ENCODE measurements around the gene ATP6V0C. TPM values are rescaled to one million over a fixed set of nuclear protein-coding genes. Genes with fewer than 3 reads are reported as not detected.
A peak's percentile ranks its signal among the peaks of the same experiment; 100 is the strongest.

The ATP6V0C gene
- total and polyA plus RNA-seq, 2 of the 13 experiments (the other 11 are each of a cell fraction or from before 2014, with no cell fraction given) = 10.4 to 20.1 TPM

GRCh38 chr16:2513405-2514332, at the start of gene ATP6V0C (continued):
- peak; percentile 37; the same call in 1 of the 2 replicates for TF ChIP-seq GABPA (IDR thresholded peaks at IDR 0.05; ENCODE audit: low read depth, low read length)
- TF ChIP-seq GABPA (CRISPR knock-in tag; IDR thresholded peaks at IDR 0.05; ENCODE audit: low read depth) = no peak
- TF ChIP-seq U2AF1 (optimal IDR thresholded peaks at IDR 0.05; ENCODE audit: low read depth, low read length) = peak; percentile 48
- TF ChIP-seq ZNF329 (CRISPR knock-in tag; IDR thresholded peaks at IDR 0.05; ENCODE audit: low read depth) = no peak
- no peak for TF ChIP-seq AHR (CRISPR knock-in tag; IDR thresholded peaks at IDR 0.05)
- TF ChIP-seq HNRNPH1 (optimal IDR thresholded peaks at IDR 0.05; ENCODE audit: low read depth, low read length) = no peak
- TF ChIP-seq THYN1 (CRISPR knock-in tag; IDR thresholded peaks at IDR 0.05; ENCODE audit: borderline replicate concordance, low read depth) = no peak
- TF ChIP-seq ZNF614 (CRISPR knock-in tag; IDR thresholded peaks at IDR 0.05; ENCODE audit: borderline replicate concordance) = 0 out of 2 replicates have a peak, but pooled peaks have one; percentile 22
- no peak; the same call in 1 of the 2 replicates for TF ChIP-seq ZNF746 (CRISPR knock-in tag; IDR thresholded peaks at IDR 0.05)
- TF ChIP-seq ZNF460 (CRISPR knock-in tag; IDR thresholded peaks at IDR 0.05; ENCODE audit: borderline replicate concordance) = no peak
- TF ChIP-seq NFKB2 (CRISPR knock-in tag; IDR thresholded peaks at IDR 0.05; ENCODE audit: borderline replicate concordance) = peak; percentile 47; the same call in 1 of the 2 replicates
- no peak for TF ChIP-seq ATF4 (CRISPR knock-in tag; IDR thresholded peaks at IDR 0.05)
- TF ChIP-seq KDM5B (CRISPR knock-in tag; IDR thresholded peaks at IDR 0.05; ENCODE audit: borderline replicate concordance) = no peak
- TF ChIP-seq THAP9 (CRISPR knock-in tag; IDR thresholded peaks at IDR 0.05; ENCODE audit: borderline replicate concordance) = peak; percentile 37; the same call in 1 of the 2 replicates
- TF ChIP-seq SCMH1 (CRISPR knock-in tag; IDR thresholded peaks at IDR 0.05; ENCODE audit: borderline replicate concordance) = no peak
- TF ChIP-seq RBFOX2 (IDR thresholded peaks at IDR 0.05; ENCODE audit: low read depth, low read length) = peak; percentile 87
- TF ChIP-seq ZSCAN22 (CRISPR knock-in tag; IDR thresholded peaks at IDR 0.05) = no peak
- no peak for TF ChIP-seq MYPOP (CRISPR knock-in tag; IDR thresholded peaks at IDR 0.05)
- TF ChIP-seq ZNF350 (CRISPR knock-in tag; IDR thresholded peaks at IDR 0.05; ENCODE audit: borderline replicate concordance, low read depth) = no peak; the same call in 1 of the 2 replicates
- no peak for TF ChIP-seq FOXA3 (CRISPR knock-in tag; IDR thresholded peaks at IDR 0.05)
- no peak for TF ChIP-seq RFX3 (CRISPR knock-in tag; IDR thresholded peaks at IDR 0.05)
- TF ChIP-seq ZNF570 (CRISPR knock-in tag; IDR thresholded peaks at IDR 0.05; ENCODE audit: borderline replicate concordance) = no peak
- TF ChIP-seq ZSCAN20 (CRISPR knock-in tag; IDR thresholded peaks at IDR 0.05; ENCODE audit: borderline replicate concordance) = peak; percentile 5; the same call in 1 of the 2 replicates
